ENCODE data around the gene VWA1. TPM values are rescaled to one million over a fixed set of nuclear protein-coding genes. Genes with fewer than 3 reads are reported as not detected.
"Not testable (repeated sequence)": the region's sequence is repeated elsewhere in the genome, so short reads cannot be mapped to it uniquely, and the experiment has no call there.

VWA1 gene
- total RNA-seq, 1 experiment from 2014 or later, result 0.54 TPM

DNA sequence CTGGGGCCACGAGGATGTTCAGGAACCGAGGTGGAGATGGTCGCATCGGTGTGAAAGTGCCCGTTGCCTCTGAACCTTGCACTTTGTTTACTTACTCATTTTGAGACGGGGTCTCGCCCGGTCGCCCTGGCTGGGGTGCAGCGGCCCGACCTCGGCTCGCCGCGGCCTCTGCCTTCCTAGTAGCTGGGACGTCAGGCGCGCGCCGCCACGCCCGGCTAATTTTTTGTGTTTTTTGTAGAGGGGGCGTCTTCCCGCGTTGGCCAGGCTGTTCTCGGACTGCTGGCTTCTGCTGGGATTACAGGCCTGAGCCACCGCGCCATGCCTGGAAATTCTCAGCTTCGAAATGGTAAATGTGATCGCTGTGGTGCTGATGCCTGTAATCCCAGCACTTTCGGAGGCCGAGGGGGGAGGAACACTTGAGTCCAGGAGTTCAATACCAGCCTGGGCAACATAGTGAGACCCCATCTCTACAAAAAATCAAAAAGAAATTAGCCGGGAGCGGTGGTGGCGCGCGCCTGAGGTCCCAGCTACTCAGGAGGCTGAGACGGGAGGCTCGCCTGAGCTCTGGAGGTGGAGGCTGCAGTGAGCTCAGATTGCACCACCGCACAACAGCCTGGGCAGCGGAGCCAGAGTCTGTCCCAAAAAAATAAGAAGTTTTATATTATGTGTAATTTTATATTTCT lies 27.7 kb upstream of the VWA1 start:
- peaks cover 7% of the 10 kb centered on the region for H3K4me1 Mint-ChIP-seq (ENCODE audit: insufficient read depth, unreplicated experiment)
- peaks cover 5% of the 10 kb centered on the region for H3K9me3 Mint-ChIP-seq (ENCODE audit: unreplicated experiment)
- BruUV-seq (replicated peaks), result no TSS peak
- TF ChIP-seq, protein P1, sequence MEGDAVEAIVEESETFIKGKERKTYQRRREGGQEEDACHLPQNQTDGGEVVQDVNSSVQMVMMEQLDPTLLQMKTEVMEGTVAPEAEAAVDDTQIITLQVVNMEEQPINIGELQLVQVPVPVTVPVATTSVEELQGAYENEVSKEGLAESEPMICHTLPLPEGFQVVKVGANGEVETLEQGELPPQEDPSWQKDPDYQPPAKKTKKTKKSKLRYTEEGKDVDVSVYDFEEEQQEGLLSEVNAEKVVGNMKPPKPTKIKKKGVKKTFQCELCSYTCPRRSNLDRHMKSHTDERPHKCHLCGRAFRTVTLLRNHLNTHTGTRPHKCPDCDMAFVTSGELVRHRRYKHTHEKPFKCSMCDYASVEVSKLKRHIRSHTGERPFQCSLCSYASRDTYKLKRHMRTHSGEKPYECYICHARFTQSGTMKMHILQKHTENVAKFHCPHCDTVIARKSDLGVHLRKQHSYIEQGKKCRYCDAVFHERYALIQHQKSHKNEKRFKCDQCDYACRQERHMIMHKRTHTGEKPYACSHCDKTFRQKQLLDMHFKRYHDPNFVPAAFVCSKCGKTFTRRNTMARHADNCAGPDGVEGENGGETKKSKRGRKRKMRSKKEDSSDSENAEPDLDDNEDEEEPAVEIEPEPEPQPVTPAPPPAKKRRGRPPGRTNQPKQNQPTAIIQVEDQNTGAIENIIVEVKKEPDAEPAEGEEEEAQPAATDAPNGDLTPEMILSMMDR (IDR thresholded peaks at IDR 0.05; ENCODE audit: unreplicated experiment), result no peak
- ChIA-PET POLR2A (interaction anchor here (0.7 to 3.4 kb wide), 13 partner anchors 8 to 395 kb away, joined by 3 to 40 read pairs (median 5); partner anchors contain the start of genes ANKRD65, AURKAIP1, CCNL2 and ISG15), CTCF (interaction anchor here (0.6 to 1.2 kb wide), 2 partner anchors 36 to 93 kb away, joined by 3 to 5 read pairs; no protein-coding TSS in a partner anchor)
- H3K27me3 Mint-ChIP-seq (ENCODE audit: insufficient read depth, unreplicated experiment), result no peaks in the 10 kb centered on the region
- peaks cover 70% of the 10 kb centered on the region for H3K36me3 Mint-ChIP-seq (ENCODE audit: insufficient read depth, unreplicated experiment)
- DNase-seq (ENCODE audit: unreplicated experiment), result no peak
- intact Hi-C loops (cut with micrococcal nuclease), result loop anchor here (10.0 kb wide), 1 partner anchor 97 kb away; no protein-coding TSS in a partner anchor
- peak overlapping the region; percentile 94 for H3K27ac Mint-ChIP-seq (ENCODE audit: low read depth, unreplicated experiment)
- H3K4me3 Mint-ChIP-seq (ENCODE audit: unreplicated experiment), result peak overlapping the region; percentile 83

DNA sequence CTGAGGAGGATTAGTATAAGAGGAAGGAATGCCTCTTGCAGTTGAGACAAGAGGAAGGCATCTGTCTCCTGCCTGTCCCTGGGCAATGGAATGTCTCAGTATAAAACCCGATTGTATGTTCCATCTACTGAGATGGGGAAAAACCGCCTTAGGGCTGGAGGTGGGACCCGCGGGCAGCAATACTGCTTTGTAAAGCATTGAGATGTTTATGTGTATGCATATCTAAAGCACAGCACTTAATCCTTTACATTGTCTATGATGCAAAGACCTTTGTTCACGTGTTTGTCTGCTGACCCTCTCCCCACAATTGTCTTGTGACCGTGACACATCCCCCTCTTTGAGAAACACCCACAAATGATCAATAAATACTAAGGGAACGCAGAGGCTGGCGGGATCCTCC lies 25.3 kb upstream of the VWA1 start:
- H3K4me3 Mint-ChIP-seq (ENCODE audit: unreplicated experiment); DNase-seq (ENCODE audit: unreplicated experiment); CTCF ChIA-PET; intact Hi-C loops (cut with micrococcal nuclease); BruUV-seq (replicated peaks); H3K4me1 Mint-ChIP-seq (ENCODE audit: insufficient read depth, unreplicated experiment); H3K9me3 Mint-ChIP-seq (ENCODE audit: unreplicated experiment); H3K27ac Mint-ChIP-seq (ENCODE audit: low read depth, unreplicated experiment); H3K27me3 Mint-ChIP-seq (ENCODE audit: insufficient read depth, unreplicated experiment): not testable (repeated sequence)
- POLR2A ChIA-PET, result interaction anchor here (0.6 kb wide), 1 partner anchor 101 kb away, joined by 3 read pairs; no protein-coding TSS in a partner anchor
- H3K36me3 Mint-ChIP-seq (ENCODE audit: insufficient read depth, unreplicated experiment), result peaks cover 46% of the 10 kb centered on the region

DNA sequence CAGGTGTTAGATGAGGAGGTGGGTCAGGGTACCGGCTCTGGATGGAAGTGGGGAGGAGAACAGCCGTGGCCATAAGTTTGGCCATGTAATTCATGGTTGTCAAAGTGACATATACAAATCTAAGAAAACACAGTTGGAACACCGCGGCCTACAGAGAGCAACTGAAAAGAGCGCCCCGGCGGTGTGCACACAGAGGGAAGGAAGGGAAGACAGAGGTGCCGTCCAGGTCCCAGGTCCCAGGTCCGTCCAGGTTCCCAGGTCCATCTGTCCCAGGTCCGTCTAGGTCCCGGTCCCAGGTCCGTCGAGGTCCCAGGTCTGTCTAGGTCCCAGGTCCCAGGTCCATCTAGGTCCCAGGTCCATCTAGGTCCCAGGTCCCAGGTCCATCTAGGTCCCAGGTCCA lies 23.9 kb upstream of the VWA1 start:
- Mint-ChIP-seq H3K4me1 (ENCODE audit: insufficient read depth, unreplicated experiment) (no peaks in the 10 kb centered on the region), H3K9me3 (ENCODE audit: unreplicated experiment) (peaks cover 7% of the 10 kb centered on the region), H3K4me3 (ENCODE audit: unreplicated experiment) (no peak overlapping the region), H3K27me3 (ENCODE audit: insufficient read depth, unreplicated experiment) (no peaks in the 10 kb centered on the region), H3K27ac (ENCODE audit: low read depth, unreplicated experiment) (no peak overlapping the region), H3K36me3 (ENCODE audit: insufficient read depth, unreplicated experiment) (peaks cover 33% of the 10 kb centered on the region)
- intact Hi-C loops (cut with micrococcal nuclease), result no loop called here
- TF ChIP-seq, protein P1 (IDR thresholded peaks at IDR 0.05; ENCODE audit: unreplicated experiment), result no peak
- DNase-seq (ENCODE audit: unreplicated experiment), result no peak
- no TSS peak for BruUV-seq (replicated peaks)
- POLR2A ChIA-PET, result no interaction called here
- CTCF ChIA-PET, result no interaction called here

DNA sequence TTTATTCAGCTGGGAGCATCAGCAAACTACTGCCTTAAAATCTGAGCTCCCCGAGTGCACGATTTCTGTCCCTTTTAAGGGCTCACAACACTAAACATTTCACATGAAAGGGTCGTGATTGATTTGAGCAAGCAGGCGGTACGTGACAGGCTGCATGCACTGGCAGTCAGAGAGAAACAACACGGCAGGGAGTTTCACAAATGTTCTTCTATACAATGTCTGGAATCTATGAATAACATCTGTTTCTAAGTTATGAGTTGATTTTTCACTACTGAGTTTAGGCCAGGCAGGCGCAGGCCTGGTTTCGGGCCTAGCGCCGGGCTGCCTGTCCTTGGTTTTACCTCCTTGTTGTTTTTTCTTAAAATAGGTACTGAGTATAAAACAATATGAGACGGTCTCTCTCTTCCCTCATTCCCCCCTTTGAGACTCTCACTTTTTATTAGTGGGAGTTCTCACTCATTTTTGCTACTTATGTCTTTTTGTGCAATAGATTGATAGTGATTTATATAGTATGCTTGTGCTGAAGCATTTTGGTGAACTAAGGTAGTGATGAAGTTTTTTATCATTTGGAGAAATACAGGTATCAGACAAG lies 23.1 kb upstream of the VWA1 start:
- DNase-seq (ENCODE audit: unreplicated experiment); POLR2A ChIA-PET; H3K27ac Mint-ChIP-seq (ENCODE audit: low read depth, unreplicated experiment); H3K9me3 Mint-ChIP-seq (ENCODE audit: unreplicated experiment); BruUV-seq (replicated peaks); CTCF ChIA-PET; H3K4me1 Mint-ChIP-seq (ENCODE audit: insufficient read depth, unreplicated experiment); H3K4me3 Mint-ChIP-seq (ENCODE audit: unreplicated experiment); intact Hi-C loops (cut with micrococcal nuclease); H3K27me3 Mint-ChIP-seq (ENCODE audit: insufficient read depth, unreplicated experiment): not testable (repeated sequence)
- H3K36me3 Mint-ChIP-seq (ENCODE audit: insufficient read depth, unreplicated experiment), result peaks cover 25% of the 10 kb centered on the region

DNA sequence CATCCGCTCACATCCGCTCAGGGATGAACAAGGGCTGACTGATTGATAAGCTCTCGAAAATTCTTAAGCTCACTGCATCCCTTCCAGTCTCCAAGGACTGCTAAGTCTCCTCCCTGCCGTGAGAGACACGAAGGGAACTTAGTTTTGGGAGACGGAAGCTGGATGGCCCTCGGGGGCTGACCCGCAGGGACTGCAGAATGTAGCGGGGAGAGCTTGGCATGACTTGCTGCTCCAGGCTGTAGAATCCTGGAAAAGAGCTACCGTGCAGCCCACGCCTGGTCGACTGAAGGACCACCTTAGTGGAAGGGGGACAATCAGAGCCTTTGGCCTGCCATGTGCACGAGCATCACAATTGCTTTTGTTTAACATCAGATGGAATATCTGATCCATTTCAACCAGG lies 19.7 kb upstream of the VWA1 start:
- no peak for DNase-seq (ENCODE audit: unreplicated experiment)
- H3K27ac Mint-ChIP-seq (ENCODE audit: low read depth, unreplicated experiment), result no peak overlapping the region
- POLR2A ChIA-PET, result interaction anchor here (0.7 to 1.0 kb wide), 2 partner anchors 8 to 17 kb away, joined by 3 read pairs; partner anchors contain the start of genes CCNL2 and MRPL20
- H3K27me3 Mint-ChIP-seq (ENCODE audit: insufficient read depth, unreplicated experiment), result no peaks in the 10 kb centered on the region
- no peak overlapping the region for H3K4me3 Mint-ChIP-seq (ENCODE audit: unreplicated experiment)
- H3K9me3 Mint-ChIP-seq (ENCODE audit: unreplicated experiment), result peaks cover 7% of the 10 kb centered on the region
- TF ChIP-seq, protein P1 (IDR thresholded peaks at IDR 0.05; ENCODE audit: unreplicated experiment), result no peak
- CTCF ChIA-PET, result interaction anchor here (0.6 to 1.8 kb wide), 3 partner anchors 25 to 591 kb away, joined by 3 to 8 read pairs (median 3); no protein-coding TSS in a partner anchor
- H3K4me1 Mint-ChIP-seq (ENCODE audit: insufficient read depth, unreplicated experiment), result no peaks in the 10 kb centered on the region
- BruUV-seq (replicated peaks), result no TSS peak
- peaks cover 8% of the 10 kb centered on the region for H3K36me3 Mint-ChIP-seq (ENCODE audit: insufficient read depth, unreplicated experiment)
- intact Hi-C loops (cut with micrococcal nuclease), result no loop called here

DNA sequence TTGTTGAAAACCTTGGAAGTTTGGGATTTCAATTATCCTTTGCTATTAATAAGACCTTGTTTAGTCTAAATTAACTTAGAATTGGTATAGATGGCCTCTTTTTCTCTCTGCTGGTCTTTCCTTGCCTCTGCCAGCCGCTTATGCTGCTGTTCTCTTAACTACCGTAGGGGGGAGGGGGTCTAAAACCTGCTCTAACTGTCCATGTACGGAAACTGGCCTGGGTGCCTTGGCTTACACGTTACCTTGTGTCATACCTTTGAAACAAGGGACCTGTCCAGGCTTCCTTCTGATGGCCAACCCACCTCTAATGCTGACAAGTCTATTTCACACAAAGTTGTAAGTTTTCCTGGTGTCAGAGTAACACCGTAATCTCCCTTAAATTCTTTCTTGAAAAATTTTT lies 18.1 kb upstream of the VWA1 start:
- H3K27me3 Mint-ChIP-seq (ENCODE audit: insufficient read depth, unreplicated experiment); H3K4me1 Mint-ChIP-seq (ENCODE audit: insufficient read depth, unreplicated experiment); DNase-seq (ENCODE audit: unreplicated experiment); H3K36me3 Mint-ChIP-seq (ENCODE audit: insufficient read depth, unreplicated experiment); intact Hi-C loops (cut with micrococcal nuclease); POLR2A ChIA-PET; BruUV-seq (replicated peaks); H3K9me3 Mint-ChIP-seq (ENCODE audit: unreplicated experiment); H3K27ac Mint-ChIP-seq (ENCODE audit: low read depth, unreplicated experiment); H3K4me3 Mint-ChIP-seq (ENCODE audit: unreplicated experiment); CTCF ChIA-PET: not testable (repeated sequence)

DNA sequence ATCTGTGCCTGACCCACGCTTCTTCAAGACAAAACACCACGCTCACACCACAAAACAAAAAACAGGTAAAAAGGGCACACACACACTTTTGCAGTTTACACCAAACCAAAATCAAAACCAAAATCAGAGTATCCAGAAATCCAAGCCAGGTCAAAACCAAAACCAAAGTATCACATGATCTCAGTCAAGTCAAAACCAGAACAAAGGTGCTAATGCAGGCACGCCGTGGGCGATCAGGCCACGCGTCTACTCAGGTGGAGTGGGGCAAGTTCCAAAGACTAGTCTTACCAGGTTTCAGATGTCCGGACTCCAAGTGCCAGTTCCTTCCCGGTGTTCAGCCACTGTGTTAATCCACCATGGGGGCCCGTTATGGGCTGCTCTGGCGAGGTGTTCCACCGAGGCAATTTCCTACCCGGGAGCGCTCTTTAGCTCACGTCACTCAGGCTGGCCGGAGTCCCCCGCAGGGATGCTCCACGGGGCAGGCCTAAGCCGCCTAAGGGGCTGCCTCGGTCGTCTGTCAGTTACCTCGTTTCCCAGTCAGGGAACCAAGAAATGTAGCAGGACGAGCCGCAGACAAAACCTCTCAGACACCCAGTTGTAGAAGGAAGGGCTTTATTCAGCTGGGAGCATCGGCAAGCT lies 17.5 kb upstream of the VWA1 start:
- H3K4me1 Mint-ChIP-seq (ENCODE audit: insufficient read depth, unreplicated experiment); intact Hi-C loops (cut with micrococcal nuclease); H3K36me3 Mint-ChIP-seq (ENCODE audit: insufficient read depth, unreplicated experiment); CTCF ChIA-PET; DNase-seq (ENCODE audit: unreplicated experiment); H3K27me3 Mint-ChIP-seq (ENCODE audit: insufficient read depth, unreplicated experiment); H3K4me3 Mint-ChIP-seq (ENCODE audit: unreplicated experiment); BruUV-seq (replicated peaks); H3K27ac Mint-ChIP-seq (ENCODE audit: low read depth, unreplicated experiment); POLR2A ChIA-PET; H3K9me3 Mint-ChIP-seq (ENCODE audit: unreplicated experiment): not testable (repeated sequence)

Measured in MCF 10A (cell line).